K562 (cell line): Measurements from ENCODE around the gene FOSL1. TPM values are rescaled to one million over a fixed set of nuclear protein-coding genes. Genes with fewer than 3 reads are reported as not detected.
A peak's percentile ranks its signal among the peaks of the same experiment; 100 is the strongest.

ENCODE experiments used
- BHLHE40 ChIP-seq: IDR thresholded peaks from 2 replicates; pipeline ENCODE4 v1.6.1; 2011; ENCODE audit warnings: low read length, improper control_type of control experiment
- CAMTA2 ChIP-seq: fragments of 250-450 bp; sonication (Bioruptor Pico); conservative IDR thresholded peaks from 2 replicates; pipeline ENCODE4 v1.5.1; 2022
- CBFB ChIP-seq: sonication (generic); formaldehyde crosslinking; IDR thresholded peaks from 2 replicates; pipeline ENCODE4 v1.4.0; 2020; ENCODE audit warnings: mild to moderate bottlenecking, missing genetic modification reagents
- CCAR2 ChIP-seq: fragments of 200-400 bp; formaldehyde crosslinking; IDR thresholded peaks from 2 replicates; pipeline ENCODE4 v1.6.1; 2017; ENCODE audit warnings: mild to moderate bottlenecking, low read depth, low read length
- CREBBP ChIP-seq: IDR thresholded peaks from one replicate; pipeline ENCODE4 v1.6.1; 2012; ENCODE audit warnings: low read depth, mild to moderate bottlenecking, control low read depth, inconsistent platforms, low read length
- CTBP1 ChIP-seq: fragments of 450-650 bp; IDR thresholded peaks from 2 replicates; pipeline ENCODE4 v1.6.1; 2016; ENCODE audit warnings: borderline replicate concordance
- EP300 ChIP-seq: IDR thresholded peaks from 2 replicates; pipeline ENCODE4 v1.6.1; 2012; ENCODE audit warnings: low read length, improper control_type of control experiment
- EWSR1 ChIP-seq: fragments of 450-650 bp; IDR thresholded peaks from 2 replicates; pipeline ENCODE4 v1.6.1; 2018; ENCODE audit warnings: borderline replicate concordance, mild to moderate bottlenecking, low read depth, moderate library complexity; ENCODE audit not compliant: partially characterized antibody
- MAFF ChIP-seq: IDR thresholded peaks from 2 replicates; pipeline ENCODE4 v1.6.1; 2012; ENCODE audit warnings: low read length, improper control_type of control experiment
- MECOM ChIP-seq: fragments of 250-450 bp; sonication (Bioruptor Pico); IDR thresholded peaks from 2 replicates; pipeline ENCODE4 v1.8.0; 2022; ENCODE audit warnings: inconsistent platforms
- NCOA1 ChIP-seq: fragments of 450-650 bp; IDR thresholded peaks from 2 replicates; pipeline ENCODE4 v1.6.1; 2016; ENCODE audit warnings: low read depth
- NR2C1 ChIP-seq, 2 experiments: fragments of 450-650 bp; IDR thresholded peaks; 2 replicates each; pipeline ENCODE4 v1.6.1; 2017; ENCODE audit warnings: mild to moderate bottlenecking in 2 of 2, antibody characterized with exemption in 1 of 2, inconsistent platforms in 1 of 2, missing compliant biosample characterization in 1 of 2, missing genetic modification characterization in 1 of 2
- PPARD ChIP-seq: fragments of 250-450 bp; sonication (Bioruptor Pico); IDR thresholded peaks from 2 replicates; pipeline ENCODE4 v1.8.0; 2022; ENCODE audit warnings: inconsistent platforms, mild to moderate bottlenecking, moderate library complexity
- RFX1 ChIP-seq: fragments of 450-650 bp; IDR thresholded peaks from 2 replicates; pipeline ENCODE4 v1.6.1; 2016; ENCODE audit warnings: mild to moderate bottlenecking, moderate library complexity
- TAF7 ChIP-seq: fragments of 450-650 bp; IDR thresholded peaks from 2 replicates; pipeline ENCODE4 v1.6.1; 2016; ENCODE audit warnings: missing genetic modification characterization, missing compliant biosample characterization
- TRIM28 ChIP-seq: fragments of 450-650 bp; IDR thresholded peaks from 2 replicates; pipeline ENCODE4 v1.6.1; 2017
- ZFP1 ChIP-seq: fragments of 450-650 bp; formaldehyde crosslinking; IDR thresholded peaks from 2 replicates; pipeline ENCODE4 v1.4.0; 2020; ENCODE audit warnings: mild to moderate bottlenecking, mixed read lengths
- ZNF121 ChIP-seq: sonication (generic); formaldehyde crosslinking; conservative IDR thresholded peaks from 2 replicates; pipeline ENCODE4 v1.8.0; 2022; ENCODE audit warnings: missing genetic modification reagents
- ZNF311 ChIP-seq: fragments of 250-450 bp; sonication (Bioruptor Pico); IDR thresholded peaks from 2 replicates; pipeline ENCODE4 v1.4.0; 2020; ENCODE audit warnings: mild to moderate bottlenecking, moderate library complexity
- ZNF551 ChIP-seq: fragments of 250-450 bp; sonication (Bioruptor Pico); IDR thresholded peaks from 2 replicates; pipeline ENCODE4 v1.5.0; 2021; ENCODE audit warnings: mild to moderate bottlenecking, moderate library complexity
- polyA plus RNA-seq, 8 experiments: library from polyadenylated mRNA; depleted of rRNA in 4 of 8; stranded (reverse) in 5 of 8; unstranded in 3 of 8; fragments of >200 nt; fragmentation: Nextera tagmentation in 2 of 8; fragmentation: Illumina TruSeq in 1 of 8; extraction: Ambion mirVana in 2 of 8; extraction: Trizol in 1 of 8; gene quantifications; 2 replicates each; pipeline versions ENCODE4 v1.2.1 to v1.2.3, GENCODE V29; 2011 to 2014; ENCODE audit warnings: inconsistent platforms in 1 of 8, missing spikeins in 1 of 8
- total RNA-seq, 7 experiments: library from RNA; depleted of rRNA in 6 of 7; stranded (reverse); fragments of >200 nt in 6 of 7; fragmentation: Illumina TruSeq in 2 of 7; extraction: Trizol in 2 of 7; gene quantifications; 2 replicates each; pipeline versions ENCODE4 v1.2.1 to v1.2.3, GENCODE V29; 2011 to 2021; ENCODE audit warnings: low replicate concordance in 1 of 7
- TF ChIP-seq, protein P1 (sequence below): fragments of 450-650 bp; IDR thresholded peaks from one replicate; pipeline ENCODE4 v1.6.1; 2018; ENCODE audit warnings: mild to moderate bottlenecking, moderate library complexity; ENCODE audit not compliant: partially characterized antibody
- TF ChIP-seq, protein P2 (sequence below), 2 experiments: fragments of 250-450 bp in 1 of 2; fragments of 450-650 bp in 1 of 2; sonication (Bioruptor Pico) in 1 of 2; IDR thresholded peaks; 2 replicates each; pipeline versions ENCODE4 v1.6.1 to v1.8.0; 2016 to 2021; ENCODE audit warnings: mild to moderate bottlenecking in 2 of 2, moderate library complexity in 2 of 2, missing compliant biosample characterization in 1 of 2, missing genetic modification characterization in 1 of 2
- TF ChIP-seq, protein P3 (sequence below), 2 experiments: fragments of 450-650 bp in 1 of 2; sonication (generic) in 1 of 2; formaldehyde crosslinking in 1 of 2; IDR thresholded peaks in 1 of 2; conservative IDR thresholded peaks in 1 of 2; 2 replicates each; pipeline versions ENCODE4 v1.6.1 to v1.8.1; 2016 to 2023; ENCODE audit warnings: mild to moderate bottlenecking in 2 of 2, moderate library complexity in 2 of 2, inconsistent platforms in 1 of 2, missing genetic modification reagents in 1 of 2
- TF ChIP-seq, protein P4 (sequence below): sonication (generic); formaldehyde crosslinking; IDR thresholded peaks from 2 replicates; pipeline ENCODE4 v1.8.0; 2022; ENCODE audit warnings: mild to moderate bottlenecking, missing genetic modification reagents
- TF ChIP-seq, protein P5 (sequence below): sonication (generic); formaldehyde crosslinking; IDR thresholded peaks from 2 replicates; pipeline ENCODE4 v1.8.0; 2022; ENCODE audit warnings: mild to moderate bottlenecking, missing genetic modification reagents

The FOSL1 gene
- total and polyA plus RNA-seq, 9 of the 15 experiments (the other 6 are each of a cell fraction or from before 2014, with no cell fraction given), result 3.5 to 39.6 (median 10.0) TPM

DNA sequence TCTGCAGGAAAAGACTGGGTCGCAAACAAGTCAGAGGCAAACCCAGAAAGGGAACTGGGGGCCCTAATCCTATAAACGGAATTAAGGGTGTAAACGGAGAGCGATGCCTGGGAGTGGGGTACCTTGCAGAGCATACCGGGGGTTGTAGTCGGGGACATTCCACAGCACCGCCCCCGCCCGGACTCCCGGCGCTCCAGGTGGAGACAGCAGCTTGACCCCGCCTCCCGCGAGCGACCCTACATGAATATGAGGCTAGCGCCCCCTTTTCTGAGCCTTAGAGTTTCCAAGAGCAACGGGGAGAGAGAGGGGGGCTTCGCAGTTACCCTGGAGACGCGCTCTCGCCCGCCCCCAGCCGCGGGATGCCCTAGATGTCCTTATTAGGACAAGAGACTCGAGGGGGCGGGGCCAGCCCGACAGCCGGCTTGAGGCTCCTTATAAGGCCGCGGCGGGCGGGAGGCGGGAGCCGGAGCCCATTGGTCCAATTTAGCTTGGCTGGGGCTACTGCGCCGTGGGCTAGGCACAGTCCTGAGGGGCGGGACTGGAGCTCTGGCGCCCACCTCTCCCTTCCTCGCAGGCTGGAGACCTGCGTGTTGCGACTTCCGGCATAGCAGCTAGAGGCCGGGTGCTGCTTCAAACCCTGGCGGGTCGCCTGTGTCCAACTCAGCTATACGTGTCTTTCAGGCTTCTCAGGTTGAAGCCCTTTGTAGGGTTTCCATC is 40.9 kb downstream of the FOSL1 start (continued):
- TF ChIP-seq NR2C1 (IDR thresholded peaks at IDR 0.05) (no peak), NR2C1 (tag; IDR thresholded peaks at IDR 0.05) (no peak), CTBP1 (no peak; the same call in 1 of the 2 replicates), ZNF121 (CRISPR knock-in tag) (no peak), CCAR2 (no peak), BHLHE40 (no peak), MAFF (no peak), MECOM (CRISPR knock-in tag) (no peak), ZNF311 (CRISPR knock-in tag) (no peak), ZNF551 (CRISPR knock-in tag) (no peak), EWSR1 (no peak), PPARD (CRISPR knock-in tag) (no peak), RFX1 (peak; percentile 93), CBFB (no peak), CREBBP (no peak), TAF7 (no peak), NCOA1 (no peak), ZFP1 (CRISPR knock-in tag) (no peak), TRIM28 (no peak), EP300 (0 out of 2 replicates have a peak, but pooled peaks have one; percentile 10), CAMTA2 (CRISPR knock-in tag) (no peak)
- TF ChIP-seq, protein P1, sequence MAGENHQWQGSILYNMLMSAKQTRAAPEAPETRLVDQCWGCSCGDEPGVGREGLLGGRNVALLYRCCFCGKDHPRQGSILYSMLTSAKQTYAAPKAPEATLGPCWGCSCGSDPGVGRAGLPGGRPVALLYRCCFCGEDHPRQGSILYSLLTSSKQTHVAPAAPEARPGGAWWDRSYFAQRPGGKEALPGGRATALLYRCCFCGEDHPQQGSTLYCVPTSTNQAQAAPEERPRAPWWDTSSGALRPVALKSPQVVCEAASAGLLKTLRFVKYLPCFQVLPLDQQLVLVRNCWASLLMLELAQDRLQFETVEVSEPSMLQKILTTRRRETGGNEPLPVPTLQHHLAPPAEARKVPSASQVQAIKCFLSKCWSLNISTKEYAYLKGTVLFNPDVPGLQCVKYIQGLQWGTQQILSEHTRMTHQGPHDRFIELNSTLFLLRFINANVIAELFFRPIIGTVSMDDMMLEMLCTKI, result no peak
- TF ChIP-seq, protein P2, sequence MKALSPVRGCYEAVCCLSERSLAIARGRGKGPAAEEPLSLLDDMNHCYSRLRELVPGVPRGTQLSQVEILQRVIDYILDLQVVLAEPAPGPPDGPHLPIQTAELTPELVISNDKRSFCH (CRISPR knock-in tag; IDR thresholded peaks at IDR 0.05), result no peak
- TF ChIP-seq, protein P2 (tag; IDR thresholded peaks at IDR 0.05), result no peak
- TF ChIP-seq, protein P3, sequence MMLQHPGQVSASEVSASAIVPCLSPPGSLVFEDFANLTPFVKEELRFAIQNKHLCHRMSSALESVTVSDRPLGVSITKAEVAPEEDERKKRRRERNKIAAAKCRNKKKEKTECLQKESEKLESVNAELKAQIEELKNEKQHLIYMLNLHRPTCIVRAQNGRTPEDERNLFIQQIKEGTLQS (IDR thresholded peaks at IDR 0.05), result no peak
- TF ChIP-seq, protein P3 (CRISPR knock-in tag; conservative IDR thresholded peaks at IDR 0.05), result no peak
- TF ChIP-seq, protein P4, sequence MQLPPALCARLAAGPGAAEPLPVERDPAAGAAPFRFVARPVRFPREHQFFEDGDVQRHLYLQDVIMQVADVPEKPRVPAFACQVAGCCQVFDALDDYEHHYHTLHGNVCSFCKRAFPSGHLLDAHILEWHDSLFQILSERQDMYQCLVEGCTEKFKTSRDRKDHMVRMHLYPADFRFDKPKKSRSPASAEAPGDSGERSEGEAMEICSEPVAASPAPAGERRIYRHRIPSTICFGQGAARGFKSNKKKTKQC (CRISPR knock-in tag), result no peak
- TF ChIP-seq, protein P5, sequence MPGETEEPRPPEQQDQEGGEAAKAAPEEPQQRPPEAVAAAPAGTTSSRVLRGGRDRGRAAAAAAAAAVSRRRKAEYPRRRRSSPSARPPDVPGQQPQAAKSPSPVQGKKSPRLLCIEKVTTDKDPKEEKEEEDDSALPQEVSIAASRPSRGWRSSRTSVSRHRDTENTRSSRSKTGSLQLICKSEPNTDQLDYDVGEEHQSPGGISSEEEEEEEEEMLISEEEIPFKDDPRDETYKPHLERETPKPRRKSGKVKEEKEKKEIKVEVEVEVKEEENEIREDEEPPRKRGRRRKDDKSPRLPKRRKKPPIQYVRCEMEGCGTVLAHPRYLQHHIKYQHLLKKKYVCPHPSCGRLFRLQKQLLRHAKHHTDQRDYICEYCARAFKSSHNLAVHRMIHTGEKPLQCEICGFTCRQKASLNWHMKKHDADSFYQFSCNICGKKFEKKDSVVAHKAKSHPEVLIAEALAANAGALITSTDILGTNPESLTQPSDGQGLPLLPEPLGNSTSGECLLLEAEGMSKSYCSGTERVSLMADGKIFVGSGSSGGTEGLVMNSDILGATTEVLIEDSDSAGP (CRISPR knock-in tag), result no peak
